GM18519 (cell line): ENCODE data around the gene POTEJ.
"Not testable (repeated sequence)": the region's sequence is repeated elsewhere in the genome, so short reads cannot be mapped to it uniquely, and the experiment has no call there.

Experiments
- ATAC-seq: cut with Tn5 transposase; IDR thresholded peaks from one replicate; pipeline ENCODE4 v1.9.1; 2021; ENCODE audit warnings: mild to moderate bottlenecking, moderate library complexity; ENCODE audit not compliant: unreplicated experiment, low FRiP score

The POTEJ gene

DNA sequence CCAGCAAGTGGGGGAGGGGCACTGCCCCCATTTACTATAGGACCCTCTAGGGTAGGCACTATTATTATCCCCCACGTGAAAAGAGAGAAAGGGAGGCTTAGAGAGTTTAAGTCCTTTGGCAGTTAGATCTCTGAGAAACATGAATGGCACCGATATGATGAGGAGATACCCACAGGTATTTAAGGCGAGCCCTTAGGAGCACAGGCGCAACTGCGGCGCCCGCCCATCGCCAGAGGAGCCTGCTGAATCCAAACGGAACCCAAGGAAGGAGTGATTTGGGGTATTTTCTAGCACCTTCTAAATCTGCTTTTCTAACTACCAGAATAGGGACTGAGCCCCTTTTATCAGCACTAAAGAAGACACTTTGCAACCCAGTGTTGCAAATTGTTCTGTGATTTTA lies 11.3 kb upstream of the POTEJ start:
- ATAC-seq = not testable (repeated sequence)

DNA sequence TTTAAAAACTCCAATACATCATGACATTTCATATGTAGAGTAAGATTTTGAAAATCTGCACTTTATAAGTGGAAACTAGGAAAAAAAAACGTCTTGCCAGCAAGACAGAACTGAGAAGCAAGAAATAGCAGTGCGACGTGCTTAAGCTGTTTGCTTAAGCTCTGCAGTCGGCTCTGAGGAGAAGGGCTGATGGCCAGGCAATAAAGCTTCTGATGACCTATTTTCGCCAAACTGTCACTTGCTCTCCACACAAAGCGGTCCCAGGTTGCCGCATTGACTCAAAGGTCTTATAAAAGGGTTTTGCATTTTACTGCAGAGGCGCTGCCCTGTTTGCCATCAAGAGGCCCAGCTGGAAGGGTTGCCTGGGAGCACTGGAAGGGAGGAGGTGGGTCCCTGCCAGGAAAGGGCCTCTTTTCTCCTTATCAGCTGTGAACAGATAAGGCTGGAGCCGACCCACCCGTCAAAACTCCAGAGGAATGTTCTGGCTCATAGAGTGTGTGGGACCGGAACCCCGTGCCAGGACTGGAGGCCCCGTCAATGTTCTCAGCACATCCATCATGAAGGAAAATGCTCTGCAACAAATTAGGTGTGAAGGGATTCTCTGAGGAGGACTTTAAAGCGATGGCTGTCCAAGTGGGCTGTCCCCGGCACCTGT lies 9.5 kb upstream of the POTEJ start:
- ATAC-seq = not testable (repeated sequence)

DNA sequence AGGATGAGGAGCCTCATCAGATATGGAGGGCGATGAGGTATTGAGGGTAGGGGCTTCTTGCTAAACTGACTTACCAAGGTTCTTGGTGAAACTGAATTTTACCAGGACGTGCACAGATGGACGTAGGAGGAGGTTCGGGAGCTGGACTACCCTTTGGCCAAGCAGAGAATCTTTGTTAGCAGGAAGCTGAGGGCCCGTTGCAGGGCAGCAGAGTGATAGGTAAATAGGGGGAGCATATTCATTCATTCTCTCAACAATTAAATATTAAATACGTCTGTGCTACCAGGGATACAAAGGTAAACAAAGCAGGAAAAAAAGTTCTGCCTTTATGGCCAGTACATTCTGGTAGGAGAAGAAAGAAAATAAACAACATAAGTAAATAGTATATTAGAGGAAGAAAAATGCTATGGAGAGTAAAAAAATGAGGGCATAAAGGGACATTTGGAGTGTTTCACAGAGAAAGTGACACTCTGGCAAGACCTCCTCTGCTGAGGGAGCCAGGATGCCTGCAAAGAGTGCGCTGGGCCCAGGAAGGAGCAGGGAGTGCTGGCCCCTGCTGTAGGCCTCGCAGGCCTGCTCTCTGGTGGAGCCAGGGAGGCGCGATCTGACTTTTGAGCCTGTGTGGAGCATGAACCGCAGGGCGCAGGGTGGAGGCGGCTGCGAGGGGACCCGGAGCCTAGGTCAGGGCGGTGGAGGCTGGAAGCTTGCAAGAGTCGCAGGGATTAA lies 2.8 kb upstream of the POTEJ start:
- not testable (repeated sequence) for ATAC-seq

DNA sequence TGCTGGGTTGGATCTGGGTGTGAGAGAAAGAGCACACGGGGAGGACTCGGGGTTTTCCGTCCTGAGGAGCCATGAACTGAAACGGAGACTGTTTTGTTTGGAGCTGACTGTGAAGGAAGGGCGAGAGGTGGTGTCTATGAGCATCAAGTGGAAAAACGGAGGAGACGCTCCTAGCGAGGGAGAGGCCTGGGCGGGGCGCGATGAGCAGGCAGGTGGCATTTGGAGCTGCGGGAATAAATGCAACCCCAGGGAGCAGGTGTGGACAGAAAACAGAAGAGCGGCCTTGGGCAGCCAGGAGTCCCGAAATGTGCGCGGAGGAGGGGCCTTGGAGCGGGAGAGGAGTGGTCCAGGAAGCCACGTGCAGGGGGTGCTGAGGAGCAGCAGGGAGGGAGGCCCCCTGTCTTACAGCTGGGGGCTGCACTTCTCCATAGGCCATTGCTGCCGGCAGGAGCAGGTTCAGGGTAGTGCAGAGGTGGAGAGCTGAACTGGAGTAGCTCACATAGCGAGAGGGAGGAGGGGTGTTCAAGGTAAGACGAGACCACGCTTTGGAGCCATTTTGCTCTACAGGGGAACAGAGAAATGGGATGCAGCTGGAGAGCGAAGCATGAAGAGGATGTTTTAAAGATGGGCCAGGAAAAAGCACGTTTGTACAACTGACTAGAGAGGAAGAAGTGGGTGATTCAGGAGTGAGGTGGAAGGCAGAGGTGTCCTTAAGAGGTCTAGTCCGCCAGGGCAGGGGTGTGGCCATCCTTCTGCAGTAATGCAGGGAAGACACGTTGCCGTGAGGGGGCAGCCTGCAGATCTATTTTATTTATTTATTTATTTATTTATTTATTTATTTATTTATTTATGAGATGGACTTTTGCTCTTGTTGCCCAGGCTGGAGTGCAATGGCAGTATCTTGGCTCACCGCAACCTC lies 2.0 kb upstream of the POTEJ start:
- ATAC-seq = not testable (repeated sequence)

GRCh38 chr2:130610486-130610885 lies 754 bp upstream of the POTEJ start:
- ATAC-seq = not testable (repeated sequence)

GRCh38 chr2:130628784-130629475 lies 17.7 kb downstream of the POTEJ start:
- not testable (repeated sequence) for ATAC-seq

DNA sequence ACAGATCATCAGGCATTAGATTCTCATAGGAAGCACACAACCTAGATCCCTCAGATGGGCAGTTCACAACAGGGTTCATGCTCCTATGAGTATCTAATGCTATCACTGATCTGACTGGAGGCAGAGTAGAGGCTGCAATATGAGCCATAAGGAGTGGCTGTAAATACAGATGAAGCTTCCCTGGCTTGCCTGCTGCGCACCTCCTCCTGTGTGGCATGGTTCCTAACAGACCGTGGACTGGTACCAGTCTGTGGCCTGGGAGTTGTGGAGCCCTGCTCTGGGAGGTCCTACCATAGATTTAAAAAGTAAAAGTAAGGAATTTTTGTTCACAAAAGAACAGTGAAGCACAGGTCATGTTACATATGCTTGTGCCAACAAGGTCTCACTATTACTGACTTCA lies 27.7 kb downstream of the POTEJ start:
- not testable (repeated sequence) for ATAC-seq

GRCh38 chr2:130641688-130642087 lies 30.4 kb downstream of the POTEJ start:
- ATAC-seq = not testable (repeated sequence)

DNA sequence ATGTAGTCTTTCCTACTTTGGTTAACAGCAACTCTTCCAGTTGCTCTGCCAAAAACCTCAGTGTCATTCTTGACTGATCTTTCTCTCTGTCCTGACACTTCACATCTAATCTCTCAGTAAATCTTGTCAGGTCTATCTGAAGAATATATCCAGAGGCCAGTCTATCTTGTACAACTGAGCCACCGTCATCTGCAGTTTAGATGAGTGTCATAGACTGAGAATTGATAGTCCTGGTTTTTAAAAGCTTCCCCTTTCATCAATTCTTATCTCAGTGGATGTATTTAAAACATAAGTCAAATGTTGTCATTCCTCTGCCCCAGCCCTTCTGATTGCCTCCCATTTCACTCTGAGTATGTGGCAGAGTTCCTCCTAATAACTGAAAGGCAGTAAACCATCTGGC lies 38.0 kb downstream of the POTEJ start:
- ATAC-seq = not testable (repeated sequence)

GRCh38 chr2:130664506-130664905 lies 53.3 kb downstream of the POTEJ start:
- ATAC-seq = not testable (repeated sequence)

DNA sequence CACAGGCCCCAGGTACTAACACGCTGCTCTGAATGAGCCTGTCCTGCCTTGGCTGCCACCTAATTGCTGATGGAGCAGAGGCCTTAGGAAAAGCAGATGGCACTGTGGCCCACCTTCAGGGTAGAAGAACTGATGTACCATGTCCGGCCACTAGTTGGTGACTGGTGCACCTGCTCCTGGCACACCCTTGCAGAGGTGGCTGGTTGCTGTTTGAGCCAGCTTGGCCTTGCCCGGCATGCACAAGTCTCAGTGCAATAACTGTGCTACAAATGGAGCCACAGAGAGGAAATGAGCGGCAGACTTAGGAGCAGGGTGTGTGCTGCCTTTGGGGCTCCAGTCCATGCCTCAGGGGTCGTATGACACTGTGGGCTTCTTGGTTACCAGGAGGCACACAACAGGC lies 54.4 kb downstream of the POTEJ start:
- not testable (repeated sequence) for ATAC-seq

- ATAC-seq = not testable (repeated sequence)
These were observed 56.3 kb downstream of the POTEJ start for GRCh38 chr2:130667516-130667915.

- ATAC-seq = not testable (repeated sequence)
These were observed 58.9 kb downstream of the POTEJ start for GRCh38 chr2:130670026-130670745.

DNA sequence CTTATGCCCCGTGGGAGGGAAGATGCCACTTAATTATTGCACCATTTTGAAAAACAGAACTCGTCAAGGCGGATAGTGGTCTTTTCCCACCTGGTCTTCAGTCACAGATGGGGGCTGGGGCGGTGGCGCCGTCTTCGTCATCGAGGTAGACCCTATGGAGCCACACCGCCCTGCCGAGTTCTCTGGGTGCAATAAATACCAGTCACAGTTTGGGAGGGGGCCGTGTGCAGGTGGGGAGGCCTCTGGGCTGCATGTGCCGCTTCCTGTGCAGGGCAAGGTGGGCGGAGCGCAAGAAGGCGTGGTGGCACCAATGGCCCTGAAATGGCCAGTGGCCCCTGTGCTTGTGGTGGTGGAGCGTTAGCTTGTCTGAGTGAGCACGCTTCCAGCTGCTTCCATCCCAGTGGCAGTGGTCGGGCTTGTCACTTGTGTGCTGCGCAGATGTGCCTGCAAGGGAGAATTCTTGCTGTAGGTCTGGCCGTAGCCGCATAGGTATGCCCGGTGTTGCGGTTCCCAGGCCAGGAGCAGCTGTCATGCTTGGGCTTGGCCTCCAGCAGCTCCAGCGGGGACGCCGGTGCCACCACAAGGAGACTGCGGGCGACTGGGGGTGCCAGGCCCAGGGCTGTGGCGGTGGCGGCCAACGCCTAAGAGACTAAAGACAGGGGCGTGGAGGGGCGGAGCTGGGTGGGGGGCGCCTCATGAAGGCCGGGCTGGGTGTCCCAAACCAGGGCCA lies 81.0 kb downstream of the POTEJ start:
- not testable (repeated sequence) for ATAC-seq

GRCh38 chr2:130693474-130693873 lies 82.2 kb downstream of the POTEJ start:
- not testable (repeated sequence) for ATAC-seq

- not testable (repeated sequence) for ATAC-seq
These were observed 92.0 kb downstream of the POTEJ start for GRCh38 chr2:130703250-130703649.
